Measurements from ENCODE around the gene KLC3. TPM values are rescaled to one million over a fixed set of nuclear protein-coding genes. Genes with fewer than 3 reads are reported as not detected.

Gene KLC3
- total RNA-seq, 1 donor from 2014 or later = 7.8 TPM

GRCh38 chr19:45347570-45348366, 7.2 kb downstream of the KLC3 start:
- TF ChIP-seq CTCF (conservative IDR thresholded peaks at IDR 0.05; ENCODE audit: low read depth, low read length) = no peak
- DNase-seq (ENCODE audit: low read depth) = no peak
- no peak overlapping the region for H3K4me3 ChIP-seq (ENCODE audit: low read depth, low read length)

DNA sequence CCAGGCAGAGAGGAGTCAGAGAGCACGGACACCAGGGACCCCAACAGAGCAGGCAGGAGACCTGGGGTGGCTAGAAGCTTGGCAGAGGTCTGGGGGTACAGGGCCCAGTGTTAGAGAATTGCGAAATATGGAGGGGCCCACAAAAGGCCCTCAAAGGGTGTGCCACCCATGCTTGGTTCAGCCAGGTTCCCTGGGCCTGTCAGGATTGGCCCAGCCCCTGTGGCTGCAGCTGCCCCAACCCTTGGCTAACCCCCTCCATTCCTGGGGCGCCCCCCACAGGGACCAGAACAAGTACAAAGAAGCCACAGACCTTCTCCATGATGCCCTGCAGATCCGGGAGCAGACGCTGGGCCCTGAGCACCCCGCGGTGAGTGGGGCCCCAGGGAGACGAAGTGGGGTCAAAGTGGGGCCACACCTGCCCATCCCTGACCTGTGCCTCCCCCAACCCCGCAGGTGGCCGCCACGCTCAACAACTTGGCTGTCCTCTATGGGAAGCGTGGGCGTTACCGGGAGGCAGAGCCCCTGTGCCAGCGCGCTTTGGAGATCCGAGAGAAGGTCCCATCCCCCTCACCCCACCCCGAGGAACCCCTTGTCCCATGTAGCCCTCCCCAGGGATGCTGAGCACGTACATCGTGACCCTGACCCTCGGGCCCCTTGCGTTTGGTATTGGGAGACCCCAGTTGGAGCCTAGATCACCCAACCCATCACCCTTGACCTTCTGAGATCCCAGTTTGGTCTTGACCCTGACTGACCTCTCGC, 8.0 kb downstream of the KLC3 start:
- TF ChIP-seq CTCF (conservative IDR thresholded peaks at IDR 0.05; ENCODE audit: low read depth, low read length) = no peak
- DNase-seq (ENCODE audit: low read depth) = no peak
- H3K4me3 ChIP-seq (ENCODE audit: low read depth, low read length) = no peak overlapping the region

DNA sequence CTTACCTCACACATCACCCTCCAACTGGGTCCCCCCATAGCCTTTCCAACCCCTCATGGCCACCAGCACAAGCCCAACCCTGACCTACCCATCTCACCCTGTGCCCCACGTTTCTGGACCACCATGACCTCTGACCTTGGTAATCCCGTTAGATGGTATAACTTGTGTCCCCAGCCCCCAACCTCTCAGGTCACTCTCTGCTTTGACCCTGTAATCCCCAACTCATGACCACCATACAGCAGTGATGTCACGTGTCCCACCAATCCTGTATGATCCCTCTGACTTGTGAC, 8.5 kb downstream of the KLC3 start:
- DNase-seq (ENCODE audit: low read depth) = no peak
- H3K4me3 ChIP-seq (ENCODE audit: low read depth, low read length) = no peak overlapping the region
- no peak for TF ChIP-seq CTCF (conservative IDR thresholded peaks at IDR 0.05; ENCODE audit: low read depth, low read length)

DNA sequence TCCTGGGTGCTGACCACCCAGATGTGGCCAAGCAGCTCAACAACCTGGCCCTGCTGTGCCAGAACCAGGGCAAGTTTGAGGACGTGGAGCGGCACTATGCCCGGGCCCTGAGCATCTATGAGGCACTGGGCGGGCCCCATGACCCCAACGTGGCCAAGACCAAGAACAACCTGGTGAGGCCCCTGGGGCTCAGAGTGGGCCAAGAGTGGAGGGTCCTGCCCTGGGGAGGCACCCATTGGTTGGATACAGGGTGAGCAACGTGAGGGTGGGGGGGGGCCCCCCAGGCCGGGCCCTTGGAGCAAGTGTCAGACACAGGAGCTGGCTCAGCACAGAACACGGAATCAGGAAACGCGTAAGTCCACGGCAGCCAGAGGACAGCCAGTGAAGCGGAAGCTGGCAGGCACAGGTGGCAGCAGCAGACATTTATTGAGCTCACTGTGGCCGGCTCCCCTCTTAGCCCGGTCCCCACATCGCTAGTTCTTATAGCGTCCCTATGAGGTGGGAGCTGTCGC, 8.9 kb downstream of the KLC3 start:
- no peak overlapping the region for H3K4me3 ChIP-seq (ENCODE audit: low read depth, low read length)
- DNase-seq (ENCODE audit: low read depth) = no peak
- no peak for TF ChIP-seq CTCF (conservative IDR thresholded peaks at IDR 0.05; ENCODE audit: low read depth, low read length)

GRCh38 chr19:45350477-45351058, 10.0 kb downstream of the KLC3 start:
- no peak for TF ChIP-seq CTCF (conservative IDR thresholded peaks at IDR 0.05; ENCODE audit: low read depth, low read length)
- H3K4me3 ChIP-seq (ENCODE audit: low read depth, low read length) = no peak overlapping the region
- DNase-seq (ENCODE audit: low read depth) = no peak

GRCh38 chr19:45351401-45351952, 10.9 kb downstream of the KLC3 start:
- no peak overlapping the region for H3K4me3 ChIP-seq (ENCODE audit: low read depth, low read length)
- DNase-seq (ENCODE audit: low read depth) = no peak
- TF ChIP-seq CTCF (conservative IDR thresholded peaks at IDR 0.05; ENCODE audit: low read depth, low read length) = no peak
